Astrocyte of the spinal cord (primary cell): Measurements from ENCODE around the gene AGAP1.

Experiments used
- DNase-seq: peaks from one replicate; pipeline ENCODE4 v3.0.0; 2011; ENCODE audit warnings: low read depth, low spot score
- H3K4me3 ChIP-seq: 2 replicates; pipeline ENCODE4 v1.5.1; 2011; ENCODE audit warnings: low read depth, mild to moderate bottlenecking, low read length, moderate library complexity
- in situ Hi-C: cut with HindIII; loops from 2 replicates; pipeline ENCODE4 v1.10.0; 2017; ENCODE audit warnings: low sequenced_read_pairs
- TF ChIP-seq, protein P1 (sequence below): IDR thresholded peaks from 2 replicates; pipeline ENCODE4 v1.5.1; 2012; ENCODE audit warnings: low read depth, mild to moderate bottlenecking, low read length, inconsistent platforms

Gene AGAP1

DNA sequence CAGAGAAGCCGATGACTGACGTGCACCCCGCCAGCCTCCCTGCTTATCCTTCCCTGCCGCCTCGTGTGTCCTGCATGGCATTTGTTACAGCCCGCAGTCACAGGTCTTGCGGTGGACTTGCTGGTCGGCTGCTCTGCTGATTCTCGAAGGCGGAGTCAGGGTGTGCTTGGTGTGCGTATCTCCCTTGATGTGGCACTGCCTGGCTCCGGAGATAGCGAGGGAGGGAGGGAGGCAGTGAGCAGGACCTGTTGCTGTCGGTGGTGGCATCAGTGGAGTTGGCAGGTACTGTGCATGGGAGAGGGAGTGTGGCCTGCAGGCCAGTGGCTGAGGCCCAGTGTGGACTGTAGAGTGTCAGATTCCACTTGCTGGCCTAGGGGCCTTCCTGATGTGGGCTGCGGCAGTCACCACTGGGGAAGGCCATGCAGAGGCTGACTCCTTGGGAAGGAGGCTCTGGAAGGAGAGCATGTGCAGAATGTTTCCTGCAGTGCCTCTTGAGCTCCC, 198.9 kb downstream of the AGAP1 start:
- no peak overlapping the region for H3K4me3 ChIP-seq
- DNase-seq = no peak
- in situ Hi-C loops = no loop called here
- TF ChIP-seq, protein P1, sequence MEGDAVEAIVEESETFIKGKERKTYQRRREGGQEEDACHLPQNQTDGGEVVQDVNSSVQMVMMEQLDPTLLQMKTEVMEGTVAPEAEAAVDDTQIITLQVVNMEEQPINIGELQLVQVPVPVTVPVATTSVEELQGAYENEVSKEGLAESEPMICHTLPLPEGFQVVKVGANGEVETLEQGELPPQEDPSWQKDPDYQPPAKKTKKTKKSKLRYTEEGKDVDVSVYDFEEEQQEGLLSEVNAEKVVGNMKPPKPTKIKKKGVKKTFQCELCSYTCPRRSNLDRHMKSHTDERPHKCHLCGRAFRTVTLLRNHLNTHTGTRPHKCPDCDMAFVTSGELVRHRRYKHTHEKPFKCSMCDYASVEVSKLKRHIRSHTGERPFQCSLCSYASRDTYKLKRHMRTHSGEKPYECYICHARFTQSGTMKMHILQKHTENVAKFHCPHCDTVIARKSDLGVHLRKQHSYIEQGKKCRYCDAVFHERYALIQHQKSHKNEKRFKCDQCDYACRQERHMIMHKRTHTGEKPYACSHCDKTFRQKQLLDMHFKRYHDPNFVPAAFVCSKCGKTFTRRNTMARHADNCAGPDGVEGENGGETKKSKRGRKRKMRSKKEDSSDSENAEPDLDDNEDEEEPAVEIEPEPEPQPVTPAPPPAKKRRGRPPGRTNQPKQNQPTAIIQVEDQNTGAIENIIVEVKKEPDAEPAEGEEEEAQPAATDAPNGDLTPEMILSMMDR = no peak

GRCh38 chr2:235693279-235693678, 199.4 kb downstream of the AGAP1 start:
- DNase-seq = no peak
- in situ Hi-C loops = no loop called here
- TF ChIP-seq, protein P1 = no peak
- no peak overlapping the region for H3K4me3 ChIP-seq

DNA sequence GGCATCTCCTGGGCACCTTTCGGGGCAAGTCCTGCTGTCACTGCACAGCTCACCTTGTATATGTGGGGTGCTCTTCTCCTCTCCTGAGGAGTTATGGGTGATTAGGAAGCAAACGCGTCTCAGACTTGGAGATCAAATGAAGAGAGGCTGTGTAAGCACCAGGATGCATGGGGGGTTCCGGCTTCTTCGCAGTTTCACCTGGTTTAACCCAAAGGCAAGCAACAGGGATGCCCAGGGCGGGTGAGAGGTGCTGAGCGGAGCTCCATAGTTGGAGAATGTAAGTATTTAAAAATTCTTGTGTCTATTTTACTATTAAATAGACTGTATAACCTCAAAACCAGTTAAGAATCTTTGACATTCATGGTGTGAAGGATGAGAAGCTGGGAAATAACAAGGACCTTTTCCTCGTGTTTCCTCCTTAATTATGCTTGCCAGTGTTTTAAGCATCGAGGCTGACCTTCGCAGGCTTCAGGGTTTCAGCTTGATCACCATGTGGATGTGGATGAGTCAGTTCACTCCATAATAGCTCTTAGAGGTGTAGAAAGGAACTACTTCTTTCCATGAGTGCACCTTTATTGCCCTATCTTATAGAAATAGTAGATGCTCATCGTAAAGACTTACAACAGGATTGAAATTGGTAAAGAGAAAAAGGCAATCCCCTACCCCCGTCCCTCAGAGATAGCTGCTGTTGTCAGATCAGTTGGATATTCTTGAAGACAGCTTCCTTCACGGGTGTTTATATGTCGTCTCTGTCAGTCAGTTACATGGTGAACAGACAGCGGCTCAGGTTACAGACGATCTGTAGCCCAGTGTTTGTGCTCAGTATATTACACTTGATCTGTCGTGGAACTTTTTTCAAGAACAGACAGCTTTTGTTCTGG, 201.1 kb downstream of the AGAP1 start:
- in situ Hi-C loops = no loop called here
- TF ChIP-seq, protein P1 = no peak
- H3K4me3 ChIP-seq = no peak overlapping the region
- DNase-seq = no peak

DNA sequence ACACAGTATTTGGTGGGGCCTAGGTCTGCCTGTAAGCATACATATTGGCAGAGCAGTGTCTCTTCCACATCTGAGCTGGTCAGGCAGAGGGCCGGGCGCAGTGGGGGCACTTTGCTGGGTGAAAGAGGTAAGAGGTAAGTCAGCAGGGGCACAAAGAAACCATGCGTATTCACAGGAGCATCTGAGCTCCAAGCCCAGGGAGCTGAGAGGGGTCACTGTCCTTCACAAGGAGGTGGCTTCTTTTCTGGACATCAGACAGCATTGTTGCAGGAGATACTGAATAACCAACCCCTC, 201.7 kb downstream of the AGAP1 start:
- H3K4me3 ChIP-seq = no peak overlapping the region
- TF ChIP-seq, protein P1 = no peak
- DNase-seq = no peak
- in situ Hi-C loops = no loop called here

GRCh38 chr2:235697041-235697440, 203.2 kb downstream of the AGAP1 start:
- DNase-seq = no peak
- TF ChIP-seq, protein P1 = no peak
- in situ Hi-C loops = no loop called here
- H3K4me3 ChIP-seq = no peak overlapping the region

GRCh38 chr2:235698028-235698427, 204.2 kb downstream of the AGAP1 start:
- in situ Hi-C loops = no loop called here
- no peak for DNase-seq
- TF ChIP-seq, protein P1 = no peak
- H3K4me3 ChIP-seq = no peak overlapping the region
